NAMALWA (cell line): ENCODE measurements around the gene GTPBP1.
A peak's percentile ranks its signal among the peaks of the same experiment; 100 is the strongest.

Source experiments
- DNase-seq: peaks from one replicate; pipeline ENCODE4 v3.0.0-alpha.2; 2015; ENCODE audit warnings: low spot score

The GTPBP1 gene

DNA sequence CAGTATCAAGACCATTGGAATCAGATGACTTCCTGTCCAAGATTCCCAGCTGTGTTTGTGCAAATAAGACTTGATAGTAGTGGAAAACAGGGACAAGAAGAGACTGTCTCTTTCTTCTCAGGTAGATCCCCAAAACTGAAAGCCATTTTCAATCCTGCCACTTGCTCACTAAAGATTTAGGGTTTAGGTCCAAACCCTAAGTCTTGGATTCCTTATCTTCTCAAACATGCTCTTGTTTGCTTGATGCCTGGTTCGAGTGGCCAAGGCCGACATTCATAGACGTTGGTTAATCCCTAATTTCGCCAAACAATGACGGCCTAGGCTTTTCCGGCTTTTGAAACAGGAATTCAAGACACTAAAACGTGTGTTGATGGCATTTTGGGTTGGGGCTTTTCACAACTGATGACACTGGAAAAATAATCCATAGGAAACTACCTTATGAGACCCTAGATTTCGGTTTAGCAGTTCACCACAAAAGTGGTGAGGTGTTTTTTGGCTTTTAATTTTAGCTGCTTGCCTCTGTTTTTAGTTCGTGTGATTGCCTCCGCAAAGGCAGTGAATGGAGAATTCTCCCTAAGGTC, 1.0 kb upstream of the GTPBP1 start:
- peak; percentile 36 for DNase-seq

- DNase-seq = peak; percentile 47
Observed at GRCh38 chr22:38706101-38706900, 557 bp downstream of the GTPBP1 start.

DNA sequence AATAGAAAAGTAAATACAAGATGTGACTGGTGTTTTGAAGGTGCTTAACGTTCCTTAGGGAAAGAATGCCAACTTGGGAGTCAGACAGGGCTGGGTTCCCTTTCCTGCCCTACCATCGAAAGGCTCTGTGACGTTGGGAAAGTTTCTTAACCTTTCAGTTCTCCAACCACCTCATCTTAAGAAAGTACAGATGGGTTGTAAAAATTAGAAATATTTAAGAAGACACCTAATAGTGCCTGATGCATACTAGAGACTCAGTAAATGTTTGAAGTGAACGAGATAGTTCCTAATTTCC, 1.1 kb downstream of the GTPBP1 start:
- no peak for DNase-seq

GRCh38 chr22:38707346-38707745, 1.6 kb downstream of the GTPBP1 start:
- DNase-seq = no peak

GRCh38 chr22:38707984-38708383, 2.2 kb downstream of the GTPBP1 start:
- DNase-seq = no peak

- DNase-seq = peak; percentile 34
Observed at GRCh38 chr22:38709306-38709705, 3.6 kb downstream of the GTPBP1 start.

DNA sequence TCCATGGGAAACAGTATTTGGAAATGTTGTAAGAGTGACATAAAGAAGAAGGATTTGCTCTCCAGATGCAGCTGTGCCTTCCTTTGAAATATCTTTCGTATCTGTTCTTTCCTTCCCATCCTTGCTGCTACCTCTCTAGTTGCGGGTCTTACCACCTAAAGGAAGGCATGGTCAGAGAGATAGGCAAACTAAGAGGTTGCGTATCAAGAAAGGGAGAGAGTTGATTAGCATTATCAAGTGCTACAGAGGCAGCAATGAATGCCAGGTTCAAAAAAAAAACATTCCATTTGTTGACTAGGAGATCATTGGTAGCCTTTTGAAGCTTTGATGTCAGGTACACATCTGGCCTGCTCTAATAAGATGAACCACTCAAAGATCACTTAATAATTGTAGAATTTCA, 4.6 kb downstream of the GTPBP1 start:
- DNase-seq = no peak

- no peak for DNase-seq
Observed at GRCh38 chr22:38710866-38711265, 5.1 kb downstream of the GTPBP1 start.

DNA sequence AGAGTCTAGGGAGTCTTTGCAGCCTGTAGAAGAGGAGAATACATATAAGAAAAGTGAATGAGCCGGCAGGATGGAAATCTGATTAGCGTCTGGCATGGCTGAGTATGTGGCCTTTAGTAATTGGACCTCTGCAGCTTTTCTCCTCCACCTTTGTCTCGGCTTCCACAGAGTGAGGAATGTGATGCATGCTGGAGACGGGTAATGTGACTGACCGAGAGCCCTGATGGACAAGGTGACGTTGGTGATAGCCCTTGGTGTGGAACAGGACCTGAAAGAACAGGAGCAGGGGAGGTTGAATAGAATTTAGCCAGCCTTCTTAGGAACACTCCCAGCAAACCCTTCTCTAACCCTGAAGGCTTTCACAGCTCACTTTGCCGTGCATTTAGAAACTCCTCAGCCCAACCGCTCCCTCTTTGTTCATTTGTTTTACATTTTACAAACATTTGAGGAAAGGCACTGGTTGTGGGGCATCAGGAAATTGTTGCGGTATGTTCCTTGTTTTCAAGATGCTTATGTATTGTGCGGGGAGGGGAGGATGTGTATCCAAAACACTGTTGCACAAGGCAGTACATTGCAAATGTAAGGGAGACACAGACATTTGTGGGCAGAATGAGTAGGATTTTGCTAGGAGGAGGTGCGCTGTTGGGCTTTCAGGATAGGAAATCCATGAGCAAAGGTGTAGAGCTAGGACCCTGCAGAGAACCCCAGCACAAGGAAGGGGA, 6.9 kb downstream of the GTPBP1 start:
- DNase-seq = no peak

DNA sequence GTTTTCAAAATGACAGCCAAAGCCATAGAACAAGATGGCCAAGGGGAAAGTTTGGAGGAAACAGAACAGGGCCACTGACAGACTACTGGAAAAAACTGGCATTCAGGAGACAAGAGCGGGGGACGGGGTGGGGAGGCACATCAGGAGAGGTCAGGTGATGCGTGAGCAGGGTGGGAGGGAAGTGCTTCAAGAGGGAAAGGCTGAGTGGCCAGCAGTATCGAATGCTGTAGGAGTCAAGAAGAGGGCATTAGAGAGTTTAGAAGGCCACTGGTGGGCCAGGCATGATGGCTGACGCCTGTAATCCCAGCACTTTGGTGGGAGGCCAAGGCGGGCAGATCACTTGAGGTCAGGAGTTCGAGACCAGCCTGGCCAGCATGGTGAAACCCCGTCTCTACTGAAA, 8.2 kb downstream of the GTPBP1 start:
- DNase-seq = no peak

- no peak for DNase-seq
Observed at GRCh38 chr22:38715176-38715764, 9.5 kb downstream of the GTPBP1 start.

GRCh38 chr22:38715852-38716251, 10.1 kb downstream of the GTPBP1 start:
- DNase-seq = no peak

DNA sequence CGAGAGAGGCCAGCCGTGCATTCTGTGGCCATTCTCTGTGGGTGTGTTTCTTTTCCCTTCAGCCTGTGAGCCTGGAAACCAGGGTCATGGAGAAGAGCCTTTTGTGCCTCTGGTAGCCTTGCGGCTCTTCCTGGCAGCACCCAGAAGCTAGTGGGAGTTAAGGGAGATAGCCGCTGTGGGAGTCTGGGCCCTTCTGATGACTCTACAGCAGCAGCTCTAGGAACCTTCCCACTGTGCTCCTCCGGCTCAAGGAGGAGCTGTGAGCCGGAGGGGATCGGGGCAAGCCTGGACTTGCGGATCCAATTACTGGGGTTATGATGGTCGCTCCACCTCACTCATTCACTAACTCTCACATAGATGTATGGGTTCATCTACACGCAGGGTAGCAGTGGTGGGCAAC, 10.5 kb downstream of the GTPBP1 start:
- DNase-seq = no peak

- no peak for DNase-seq
Observed at GRCh38 chr22:38716826-38717225, 11.1 kb downstream of the GTPBP1 start.

- no peak for DNase-seq
Observed at GRCh38 chr22:38717244-38717643, 11.5 kb downstream of the GTPBP1 start.

GRCh38 chr22:38718414-38718813, 12.7 kb downstream of the GTPBP1 start:
- no peak for DNase-seq

- no peak for DNase-seq
Observed at GRCh38 chr22:38719196-38719595, 13.5 kb downstream of the GTPBP1 start.

DNA sequence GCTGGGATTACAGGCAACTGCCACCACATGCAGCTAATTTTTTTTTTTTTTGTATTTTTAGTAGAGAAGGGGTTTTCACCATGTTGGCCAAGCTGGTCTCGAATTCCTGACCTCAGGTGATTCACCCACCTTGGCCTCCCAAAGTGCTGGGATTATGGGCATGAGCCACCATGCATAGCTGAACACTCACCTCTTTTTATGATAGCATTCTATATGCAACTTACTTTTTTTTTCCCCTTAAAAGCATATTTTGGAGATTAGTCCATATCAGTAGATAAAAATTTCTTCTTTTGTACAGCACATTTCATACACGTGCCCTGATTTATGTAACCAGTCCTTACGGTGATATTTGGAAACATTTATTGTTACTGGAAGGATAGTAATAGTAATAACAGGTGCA, 14.6 kb downstream of the GTPBP1 start:
- DNase-seq = no peak

GRCh38 chr22:38721551-38721950, 15.8 kb downstream of the GTPBP1 start:
- no peak for DNase-seq

DNA sequence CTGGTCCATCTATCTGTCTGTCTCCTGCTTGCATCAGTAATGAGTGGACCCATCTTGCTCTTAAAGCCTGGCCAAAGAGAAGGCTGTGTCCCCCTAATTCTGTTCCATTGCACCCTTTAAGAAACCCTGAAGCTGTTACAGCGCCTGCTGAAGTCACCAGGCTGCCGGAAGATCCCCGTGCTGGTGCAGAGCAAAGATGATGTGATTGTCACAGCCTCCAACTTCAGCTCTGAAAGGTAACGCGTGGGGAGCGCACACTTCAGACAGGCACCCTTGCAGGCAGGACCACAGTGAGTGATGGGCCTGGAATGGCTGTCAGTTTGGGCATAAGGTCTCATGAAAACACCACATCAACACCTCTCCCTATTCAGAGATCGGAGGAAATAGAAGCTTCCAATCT, 18.4 kb downstream of the GTPBP1 start:
- DNase-seq = no peak

DNA sequence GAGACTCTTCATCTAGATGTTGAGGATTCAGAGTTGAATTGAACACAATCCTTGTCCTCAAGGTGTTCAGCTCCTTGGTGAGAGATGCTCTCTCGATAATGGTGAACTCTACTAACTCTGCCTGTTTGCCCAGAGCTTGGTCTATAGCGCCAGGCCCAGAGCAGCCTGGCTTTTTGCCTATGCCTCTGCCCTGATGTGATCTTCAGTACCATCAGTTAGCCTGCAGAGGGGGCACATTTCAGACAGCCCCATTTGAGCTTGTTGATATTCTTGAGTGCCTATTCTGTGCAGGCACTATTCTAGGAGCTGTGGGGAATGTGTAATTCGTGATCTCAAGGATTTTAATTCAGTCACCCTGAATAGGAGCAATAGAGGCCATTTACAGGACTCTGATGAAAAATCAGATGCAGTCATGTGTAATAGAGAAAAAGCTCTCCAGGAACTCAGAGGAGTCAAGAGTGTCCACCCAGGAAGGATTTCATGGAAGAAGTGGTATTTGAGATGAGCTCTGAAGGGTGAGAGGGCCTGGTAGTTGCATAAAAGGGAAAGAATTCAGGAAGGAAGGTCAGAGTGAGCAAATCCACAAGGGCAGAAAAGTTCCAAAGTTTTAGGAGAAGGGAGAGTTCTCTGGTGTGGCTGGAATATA, 19.3 kb downstream of the GTPBP1 start:
- DNase-seq = peak; percentile 80

DNA sequence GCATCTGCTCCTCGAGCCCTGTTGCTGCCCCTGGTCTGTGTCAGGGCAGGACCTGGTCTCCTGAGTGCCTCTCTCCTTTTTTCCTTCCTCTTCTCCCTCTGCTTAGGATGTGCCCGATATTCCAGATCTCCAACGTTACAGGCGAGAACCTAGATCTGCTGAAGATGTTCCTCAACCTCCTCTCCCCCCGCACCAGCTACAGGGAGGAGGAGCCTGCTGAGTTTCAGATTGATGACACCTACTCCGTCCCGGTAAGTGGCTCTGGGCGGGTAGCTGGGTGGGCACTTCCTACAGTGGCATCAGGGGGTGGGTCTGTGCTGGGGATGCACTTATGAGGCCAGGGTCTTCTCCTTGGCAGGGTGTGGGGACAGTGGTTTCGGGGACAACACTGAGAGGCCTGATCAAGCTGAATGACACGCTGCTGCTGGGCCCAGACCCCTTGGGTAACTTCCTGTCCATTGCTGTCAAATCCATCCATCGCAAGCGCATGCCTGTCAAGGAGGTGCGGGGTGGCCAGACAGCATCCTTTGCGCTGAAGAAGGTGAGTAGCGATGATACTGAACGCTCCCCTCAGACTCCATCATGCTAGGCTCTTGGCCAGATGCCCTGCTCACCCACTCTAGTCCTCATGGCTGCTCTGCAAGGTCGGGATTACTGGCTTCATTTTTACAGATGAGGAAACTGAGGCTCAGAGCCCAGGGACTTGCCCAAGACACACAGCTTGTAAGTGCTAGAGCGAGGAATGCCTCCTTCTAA, 20.3 kb downstream of the GTPBP1 start:
- no peak for DNase-seq
